WTC11 (cell line): ENCODE measurements around the gene MDN1. TPM values are rescaled to one million over a fixed set of nuclear protein-coding genes. Genes with fewer than 3 reads are reported as not detected.

Experiments used
- ATAC-seq: fragments of 200-7000 bp; cut with Tn5 transposase; 2 replicates; pipeline ENCODE4 v1.10.0; 2021; ENCODE audit warnings: mild to moderate bottlenecking, moderate library complexity
- CTCF ChIA-PET: fragments of 300-600 bp; sonication (Branson Sonifier 250); formaldehyde crosslinking; loops from one replicate; lab custom pipeline; 2021; ENCODE audit warnings: antibody characterized with exemption; lab: Charles Lee
- POLR2A ChIA-PET: fragments of 350-600 bp; sonication (Branson Sonifier 250); formaldehyde crosslinking; loops from one replicate; lab custom pipeline; 2021; ENCODE audit warnings: antibody characterized with exemption; lab: Charles Lee
- DNase-seq: peaks from one replicate; pipeline ENCODE4 v3.0.0; 2021; ENCODE audit warnings: low spot score
- H3K27ac Mint-ChIP-seq: 2 replicates; pipeline ENCODE4 v1.8.0; 2021; ENCODE audit warnings: mixed read lengths
- H3K27me3 Mint-ChIP-seq: 2 replicates; pipeline ENCODE4 v1.8.0; 2021; ENCODE audit warnings: low read depth, mild to moderate bottlenecking, moderate library complexity, mixed read lengths
- H3K36me3 Mint-ChIP-seq: 2 replicates; pipeline ENCODE4 v1.8.0; 2021; ENCODE audit warnings: mixed read lengths
- H3K4me1 Mint-ChIP-seq: 2 replicates; pipeline ENCODE4 v1.8.0; 2022; ENCODE audit warnings: mixed read lengths
- H3K4me3 Mint-ChIP-seq: 2 replicates; pipeline ENCODE4 v1.8.0; 2021; ENCODE audit warnings: mild to moderate bottlenecking, moderate library complexity, mixed read lengths
- H3K9me3 Mint-ChIP-seq: 2 replicates; pipeline ENCODE4 v1.8.0; 2021; ENCODE audit warnings: mixed read lengths
- E2F1 ChIP-seq: sonication (generic); formaldehyde crosslinking; IDR thresholded peaks from 2 replicates; pipeline ENCODE4 v1.8.0; 2022; ENCODE audit warnings: mild to moderate bottlenecking, missing genetic modification reagents
- FOXJ3 ChIP-seq: sonication (generic); formaldehyde crosslinking; IDR thresholded peaks from 2 replicates; pipeline ENCODE4 v1.9.0; 2021; ENCODE audit warnings: missing genetic modification reagents, mild to moderate bottlenecking, borderline replicate concordance
- FOXP1 ChIP-seq: sonication (generic); formaldehyde crosslinking; IDR thresholded peaks from 2 replicates; pipeline ENCODE4 v1.8.0; 2022; ENCODE audit warnings: missing genetic modification reagents, mild to moderate bottlenecking, moderate library complexity, borderline replicate concordance
- GABPB1 ChIP-seq: sonication (generic); formaldehyde crosslinking; IDR thresholded peaks from 2 replicates; pipeline ENCODE4 v1.8.1; 2023; ENCODE audit warnings: mild to moderate bottlenecking, missing genetic modification reagents
- GRHL2 ChIP-seq: fragments of 250-450 bp; sonication (Bioruptor Pico); IDR thresholded peaks from 2 replicates; pipeline ENCODE4 v1.8.0; 2022; ENCODE audit warnings: mild to moderate bottlenecking, moderate library complexity; ENCODE audit not compliant: insufficient replicate concordance, severe bottlenecking
- HMGA2 ChIP-seq: fragments of 250-450 bp; sonication (Bioruptor Pico); IDR thresholded peaks from 2 replicates; pipeline ENCODE4 v1.4.0; 2021; ENCODE audit warnings: mild to moderate bottlenecking, moderate library complexity
- KAT7 ChIP-seq: sonication (generic); formaldehyde crosslinking; IDR thresholded peaks from 2 replicates; pipeline ENCODE4 v1.8.1; 2023; ENCODE audit warnings: missing genetic modification reagents, mild to moderate bottlenecking, borderline replicate concordance
- OVOL2 ChIP-seq: fragments of 250-450 bp; sonication (Bioruptor Pico); IDR thresholded peaks from 2 replicates; pipeline ENCODE4 v1.9.0; 2021; ENCODE audit warnings: mild to moderate bottlenecking, borderline replicate concordance
- SMAD3 ChIP-seq: sonication (generic); formaldehyde crosslinking; IDR thresholded peaks from 2 replicates; pipeline ENCODE4 v1.8.0; 2022; ENCODE audit warnings: missing genetic modification reagents, mild to moderate bottlenecking, borderline replicate concordance
- SP1 ChIP-seq: sonication (generic); formaldehyde crosslinking; conservative IDR thresholded peaks from 2 replicates; pipeline ENCODE4 v1.8.1; 2022; ENCODE audit warnings: missing genetic modification reagents
- ZBTB43 ChIP-seq: sonication (generic); formaldehyde crosslinking; IDR thresholded peaks from 2 replicates; pipeline ENCODE4 v1.8.1; 2023; ENCODE audit warnings: mild to moderate bottlenecking, missing genetic modification reagents
- ZNF121 ChIP-seq: sonication (generic); formaldehyde crosslinking; IDR thresholded peaks from 2 replicates; pipeline ENCODE4 v1.8.0; 2023; ENCODE audit warnings: missing genetic modification reagents
- ZNF138 ChIP-seq: sonication (generic); formaldehyde crosslinking; conservative IDR thresholded peaks from 2 replicates; pipeline ENCODE4 v1.8.1; 2022; ENCODE audit warnings: mild to moderate bottlenecking, moderate library complexity, missing genetic modification reagents
- ZNF416 ChIP-seq: fragments of 250-450 bp; sonication (Bioruptor Pico); IDR thresholded peaks from 2 replicates; pipeline ENCODE4 v1.9.0; 2021; ENCODE audit warnings: mild to moderate bottlenecking, inconsistent platforms
- total RNA-seq: library from RNA; stranded (reverse); gene quantifications from 3 replicates; pipeline ENCODE4 v1.2.3, GENCODE V29; 2021
- TF ChIP-seq, protein P1 (sequence below): sonication (generic); formaldehyde crosslinking; IDR thresholded peaks from 2 replicates; pipeline ENCODE4 v1.8.0; 2023; ENCODE audit warnings: mild to moderate bottlenecking, missing genetic modification reagents
- TF ChIP-seq, protein P2 (sequence below): sonication (generic); formaldehyde crosslinking; IDR thresholded peaks from 2 replicates; pipeline ENCODE4 v1.8.1; 2022; ENCODE audit warnings: missing genetic modification reagents, borderline replicate concordance
- TF ChIP-seq, protein P3 (sequence below): sonication (generic); formaldehyde crosslinking; IDR thresholded peaks from 2 replicates; pipeline ENCODE4 v1.8.1; 2022; ENCODE audit warnings: mild to moderate bottlenecking, moderate library complexity, missing genetic modification reagents

The MDN1 gene
- total RNA-seq, 1 experiment from 2014 or later = 195 TPM

- TF ChIP-seq, protein P1, sequence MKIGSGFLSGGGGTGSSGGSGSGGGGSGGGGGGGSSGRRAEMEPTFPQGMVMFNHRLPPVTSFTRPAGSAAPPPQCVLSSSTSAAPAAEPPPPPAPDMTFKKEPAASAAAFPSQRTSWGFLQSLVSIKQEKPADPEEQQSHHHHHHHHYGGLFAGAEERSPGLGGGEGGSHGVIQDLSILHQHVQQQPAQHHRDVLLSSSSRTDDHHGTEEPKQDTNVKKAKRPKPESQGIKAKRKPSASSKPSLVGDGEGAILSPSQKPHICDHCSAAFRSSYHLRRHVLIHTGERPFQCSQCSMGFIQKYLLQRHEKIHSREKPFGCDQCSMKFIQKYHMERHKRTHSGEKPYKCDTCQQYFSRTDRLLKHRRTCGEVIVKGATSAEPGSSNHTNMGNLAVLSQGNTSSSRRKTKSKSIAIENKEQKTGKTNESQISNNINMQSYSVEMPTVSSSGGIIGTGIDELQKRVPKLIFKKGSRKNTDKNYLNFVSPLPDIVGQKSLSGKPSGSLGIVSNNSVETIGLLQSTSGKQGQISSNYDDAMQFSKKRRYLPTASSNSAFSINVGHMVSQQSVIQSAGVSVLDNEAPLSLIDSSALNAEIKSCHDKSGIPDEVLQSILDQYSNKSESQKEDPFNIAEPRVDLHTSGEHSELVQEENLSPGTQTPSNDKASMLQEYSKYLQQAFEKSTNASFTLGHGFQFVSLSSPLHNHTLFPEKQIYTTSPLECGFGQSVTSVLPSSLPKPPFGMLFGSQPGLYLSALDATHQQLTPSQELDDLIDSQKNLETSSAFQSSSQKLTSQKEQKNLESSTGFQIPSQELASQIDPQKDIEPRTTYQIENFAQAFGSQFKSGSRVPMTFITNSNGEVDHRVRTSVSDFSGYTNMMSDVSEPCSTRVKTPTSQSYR (CRISPR knock-in tag) = no peak
- TF ChIP-seq GRHL2 (CRISPR knock-in tag) = no peak
- no peak for TF ChIP-seq SP1 (CRISPR knock-in tag)
- TF ChIP-seq ZNF121 = no peak
Observed at GRCh38 chr6:89685311-89685710, 134.3 kb downstream of the MDN1 start (continued).

DNA sequence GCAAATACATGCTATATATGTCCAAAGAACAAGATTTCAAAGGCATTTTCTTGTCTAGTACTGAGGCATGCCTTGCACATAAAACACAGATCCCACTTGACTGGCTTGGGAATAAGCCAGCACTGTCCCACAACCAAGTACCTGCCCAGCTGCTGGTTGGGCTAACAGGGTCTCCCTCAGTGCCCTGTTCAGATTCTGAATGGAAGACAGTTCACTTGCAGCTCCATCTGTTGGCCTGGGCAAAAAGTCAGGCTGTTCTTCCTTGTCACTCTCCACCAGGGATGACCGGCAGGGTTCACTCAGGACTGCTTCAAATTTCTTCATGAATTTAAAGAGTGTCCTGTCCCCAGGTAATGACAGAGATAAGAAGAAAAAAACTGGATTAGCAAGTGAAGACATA, 136.6 kb downstream of the MDN1 start:
- Mint-ChIP-seq H3K36me3 (peaks cover 89% of the 10 kb centered on the region), H3K27ac (peak overlapping the region; percentile 72; the same call in 1 of the 2 replicates), H3K4me1 (peaks cover 32% of the 10 kb centered on the region), H3K27me3 (no peaks in the 10 kb centered on the region), H3K4me3 (no peak overlapping the region), H3K9me3 (no peaks in the 10 kb centered on the region)
- ChIA-PET POLR2A (no interaction called here), CTCF (interaction anchor here (1.3 to 1.6 kb wide), 2 partner anchors 110 to 311 kb away, joined by 3 read pairs; no protein-coding TSS in a partner anchor)
- DNase-seq = no peak
- no peak; the same call in 1 of the 2 replicates for ATAC-seq
- TF ChIP-seq ZNF121 (peak; percentile 93), FOXJ3 (no peak)

DNA sequence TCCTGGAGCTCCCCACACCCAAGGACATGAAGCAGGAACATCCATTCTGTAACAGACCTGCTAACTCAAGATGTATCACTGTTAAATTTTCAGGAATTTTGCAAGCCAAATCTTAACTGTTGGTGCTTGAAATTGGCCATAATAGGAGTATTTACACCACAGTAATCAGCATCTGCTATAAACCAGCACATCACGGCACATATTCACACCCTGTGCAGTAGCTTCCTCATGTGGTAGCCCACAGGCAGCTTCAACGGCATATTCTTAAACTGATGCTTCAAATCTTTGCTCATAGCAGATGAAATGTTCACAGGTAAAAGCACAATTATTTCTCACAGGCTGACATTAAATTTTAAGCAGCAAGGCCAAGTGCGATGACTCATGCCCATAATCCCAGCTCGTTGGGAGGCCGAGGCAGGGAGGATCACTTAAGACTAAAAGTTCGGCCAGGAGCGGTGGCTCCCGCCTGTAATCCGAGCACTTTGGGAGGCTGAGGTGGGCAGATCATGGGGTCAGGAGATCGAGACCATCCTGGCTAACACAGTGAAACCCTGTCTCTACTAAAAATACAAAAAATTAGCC, 137.5 kb downstream of the MDN1 start:
- ChIA-PET POLR2A (no interaction called here), CTCF (interaction anchor here (1.6 kb wide), 1 partner anchor 310 kb away, joined by 3 read pairs; no protein-coding TSS in a partner anchor)
- ATAC-seq (no peak), DNase-seq (no peak)
- H3K4me1 Mint-ChIP-seq = peaks cover 35% of the 10 kb centered on the region
- H3K4me3 Mint-ChIP-seq = no peak overlapping the region
- peak overlapping the region; percentile 60 for H3K27ac Mint-ChIP-seq
- no peaks in the 10 kb centered on the region for H3K27me3 Mint-ChIP-seq
- H3K36me3 Mint-ChIP-seq = peaks cover 88% of the 10 kb centered on the region
- TF ChIP-seq OVOL2 (CRISPR knock-in tag) = no peak
- no peak for TF ChIP-seq ZNF138
- TF ChIP-seq ZNF416 (CRISPR knock-in tag) = no peak
- TF ChIP-seq ZBTB43 = no peak
- TF ChIP-seq E2F1 (CRISPR knock-in tag) = no peak
- H3K9me3 Mint-ChIP-seq = no peaks in the 10 kb centered on the region

DNA sequence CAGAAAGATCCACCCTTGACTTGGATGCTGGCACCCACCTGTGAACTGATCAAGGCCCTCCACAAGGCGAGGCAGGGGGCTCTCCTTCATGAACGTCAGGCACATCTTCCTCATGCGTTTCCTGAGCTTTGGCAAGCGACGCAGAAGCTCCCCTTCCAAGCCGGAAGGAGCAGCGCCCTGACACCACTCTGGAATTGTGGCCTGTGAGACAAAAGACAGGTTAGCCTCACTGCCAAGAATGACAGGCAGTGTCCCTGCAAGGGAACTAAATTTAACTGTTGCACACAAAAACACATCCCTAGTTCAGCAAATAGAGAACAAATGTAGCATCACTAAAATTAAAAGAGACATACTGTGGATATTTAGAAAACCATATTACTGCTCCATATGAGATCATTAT, 139.0 kb downstream of the MDN1 start:
- peaks cover 89% of the 10 kb centered on the region for H3K36me3 Mint-ChIP-seq
- peaks cover 42% of the 10 kb centered on the region for H3K4me1 Mint-ChIP-seq
- no peaks in the 10 kb centered on the region for H3K9me3 Mint-ChIP-seq
- POLR2A ChIA-PET = no interaction called here
- no peak for TF ChIP-seq ZNF138
- TF ChIP-seq SMAD3 (CRISPR knock-in tag) = no peak
- TF ChIP-seq GABPB1 (CRISPR knock-in tag) = no peak
- TF ChIP-seq, protein P2, sequence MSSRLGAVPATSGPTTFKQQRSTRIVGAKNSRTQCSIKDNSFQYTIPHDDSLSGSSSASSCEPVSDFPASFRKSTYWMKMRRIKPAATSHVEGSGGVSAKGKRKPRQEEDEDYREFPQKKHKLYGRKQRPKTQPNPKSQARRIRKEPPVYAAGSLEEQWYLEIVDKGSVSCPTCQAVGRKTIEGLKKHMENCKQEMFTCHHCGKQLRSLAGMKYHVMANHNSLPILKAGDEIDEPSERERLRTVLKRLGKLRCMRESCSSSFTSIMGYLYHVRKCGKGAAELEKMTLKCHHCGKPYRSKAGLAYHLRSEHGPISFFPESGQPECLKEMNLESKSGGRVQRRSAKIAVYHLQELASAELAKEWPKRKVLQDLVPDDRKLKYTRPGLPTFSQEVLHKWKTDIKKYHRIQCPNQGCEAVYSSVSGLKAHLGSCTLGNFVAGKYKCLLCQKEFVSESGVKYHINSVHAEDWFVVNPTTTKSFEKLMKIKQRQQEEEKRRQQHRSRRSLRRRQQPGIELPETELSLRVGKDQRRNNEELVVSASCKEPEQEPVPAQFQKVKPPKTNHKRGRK (CRISPR knock-in tag) = no peak
- no peak for TF ChIP-seq E2F1 (CRISPR knock-in tag)
- no peak for TF ChIP-seq KAT7 (CRISPR knock-in tag)
- TF ChIP-seq HMGA2 (CRISPR knock-in tag) = no peak
- no peak for TF ChIP-seq FOXP1 (CRISPR knock-in tag)
- TF ChIP-seq, protein P3, sequence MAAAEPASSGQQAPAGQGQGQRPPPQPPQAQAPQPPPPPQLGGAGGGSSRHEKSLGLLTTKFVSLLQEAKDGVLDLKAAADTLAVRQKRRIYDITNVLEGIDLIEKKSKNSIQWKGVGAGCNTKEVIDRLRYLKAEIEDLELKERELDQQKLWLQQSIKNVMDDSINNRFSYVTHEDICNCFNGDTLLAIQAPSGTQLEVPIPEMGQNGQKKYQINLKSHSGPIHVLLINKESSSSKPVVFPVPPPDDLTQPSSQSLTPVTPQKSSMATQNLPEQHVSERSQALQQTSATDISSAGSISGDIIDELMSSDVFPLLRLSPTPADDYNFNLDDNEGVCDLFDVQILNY (CRISPR knock-in tag) = no peak
- H3K27me3 Mint-ChIP-seq = no peaks in the 10 kb centered on the region
- H3K4me3 Mint-ChIP-seq = no peak overlapping the region
- ATAC-seq = no peak
- CTCF ChIA-PET = no interaction called here
- peak overlapping the region; percentile 88 for H3K27ac Mint-ChIP-seq
- DNase-seq = no peak
